Activated CD4-positive, alpha-beta T cell treated with anti-CD3 and anti-CD28 coated beads, Interleukin-2, amount 50 U/mL, for 48 hours (primary cell): Measurements from ENCODE around the gene WLS.
A peak's percentile ranks its signal among the peaks of the same experiment; 100 is the strongest.

Experiments
- DNase-seq, 2 experiments: peaks; one replicate each; pipeline ENCODE4 v3.0.0-alpha.2; 2020

Gene WLS

DNA sequence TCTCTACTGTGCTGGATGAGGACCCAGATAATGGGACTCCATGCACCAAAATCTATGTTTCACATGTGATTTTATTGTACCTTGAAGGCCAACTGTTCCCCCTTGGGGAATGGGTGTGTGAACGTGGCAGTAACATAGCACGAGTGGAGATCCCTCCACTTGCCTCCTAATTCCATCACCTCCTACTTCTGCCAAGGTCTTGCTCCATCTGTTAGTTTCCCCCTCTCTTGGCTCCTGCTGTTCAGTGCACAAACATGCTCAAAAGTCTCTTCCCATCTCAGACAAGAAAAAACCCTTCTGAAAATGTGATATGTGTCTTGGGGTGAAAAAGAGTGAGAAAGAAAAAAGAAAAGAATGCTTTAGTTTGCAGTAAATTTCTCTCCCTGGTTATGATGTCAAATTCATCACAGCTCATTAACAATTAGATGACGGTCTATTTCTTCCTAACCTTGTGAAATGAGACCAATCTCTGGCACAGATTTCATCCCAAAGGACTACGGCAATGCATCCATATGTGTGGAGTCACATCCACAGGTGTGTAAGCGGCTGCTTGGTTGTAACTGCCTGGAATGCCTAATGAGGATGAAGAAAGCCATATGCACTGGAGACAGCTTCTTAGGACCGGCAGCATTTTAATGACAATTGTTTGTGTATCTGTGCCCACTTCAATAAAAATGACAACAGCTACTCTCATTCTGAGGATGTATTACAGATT lies 102.6 kb downstream of the WLS start:
- no peak for DNase-seq

GRCh38 chr1:68128820-68129219 lies 103.5 kb downstream of the WLS start:
- no peak for DNase-seq

DNA sequence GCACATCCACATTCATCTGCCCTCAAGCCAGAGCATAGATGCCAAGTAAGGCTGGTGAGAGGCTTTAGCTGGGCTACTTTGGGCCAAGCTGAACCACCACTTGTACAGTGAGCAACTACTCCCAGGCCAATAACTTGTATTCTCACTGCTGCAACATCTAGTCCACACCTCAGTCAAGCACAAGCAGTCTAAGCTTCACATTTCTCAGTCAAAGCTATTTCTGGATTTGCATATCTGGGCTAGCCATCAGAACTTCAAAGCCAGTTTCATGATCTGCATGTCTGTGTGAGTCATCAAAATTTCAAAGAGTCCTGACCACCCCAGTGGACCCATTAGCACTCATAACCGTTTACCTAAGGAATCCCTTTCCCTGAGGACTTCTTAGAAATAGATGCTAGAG lies 104.2 kb downstream of the WLS start:
- no peak for DNase-seq

DNA sequence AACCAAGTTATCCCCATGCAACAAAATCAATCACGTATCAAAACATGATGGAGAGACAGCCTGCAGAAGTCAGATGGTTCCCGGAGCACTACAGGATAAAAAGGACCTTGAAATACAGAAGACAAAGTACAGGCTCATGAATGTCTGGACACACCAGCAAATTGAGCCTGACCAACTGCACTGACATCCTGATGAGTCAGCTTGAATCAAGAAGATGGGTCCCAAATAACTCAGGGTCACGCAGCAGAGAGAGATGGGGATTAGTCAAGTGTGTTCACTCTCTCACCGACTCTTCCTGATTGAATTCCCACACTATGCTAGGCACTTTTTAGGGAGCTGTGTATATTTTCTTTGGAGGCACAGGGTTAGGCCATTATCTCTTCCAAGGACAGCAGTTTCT lies 110.8 kb downstream of the WLS start:
- no peak for DNase-seq

- DNase-seq, result peak; percentile 13 to 47
Observed at GRCh38 chr1:68120136-68120791, 112.1 kb downstream of the WLS start.

DNA sequence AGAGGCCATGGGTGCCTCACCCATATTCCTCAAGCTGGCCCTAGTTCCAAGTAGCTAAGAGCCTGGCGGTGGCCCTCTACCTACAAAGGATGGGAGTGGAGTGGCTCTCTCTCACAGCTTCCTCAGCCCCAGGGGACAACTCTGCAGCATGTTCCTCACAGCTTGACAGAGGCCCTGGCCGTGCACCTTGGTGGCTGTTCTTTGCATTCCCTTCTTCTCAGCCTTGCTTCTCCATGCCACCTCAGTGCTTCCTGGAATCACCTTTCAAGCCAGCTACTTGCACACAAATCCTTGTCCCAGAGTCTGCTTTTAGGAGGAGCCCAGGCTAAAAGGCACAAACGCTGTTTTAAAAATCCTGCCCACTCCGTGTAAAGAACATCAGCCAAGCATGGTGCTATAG lies 112.9 kb downstream of the WLS start:
- DNase-seq, result no peak

DNA sequence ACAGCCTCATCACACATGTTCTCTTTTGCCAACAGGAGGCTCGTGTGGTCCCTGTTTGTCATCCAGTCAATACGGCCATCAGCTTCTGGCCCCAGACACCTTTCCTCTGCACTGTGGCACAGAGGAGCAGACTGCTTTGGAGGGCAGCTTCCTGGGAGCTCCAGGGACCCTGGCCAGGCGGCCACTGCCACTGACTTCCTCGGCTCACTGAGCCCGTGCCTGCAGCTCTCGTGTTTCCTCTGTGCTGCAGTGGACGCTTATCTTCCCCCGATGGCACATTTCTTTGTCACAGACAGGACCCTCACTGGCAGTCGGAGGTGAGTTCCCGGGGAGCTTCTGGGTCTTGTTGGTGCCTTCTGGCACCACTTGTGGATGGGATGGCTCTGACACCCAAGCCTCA lies 114.9 kb downstream of the WLS start:
- no peak for DNase-seq

DNA sequence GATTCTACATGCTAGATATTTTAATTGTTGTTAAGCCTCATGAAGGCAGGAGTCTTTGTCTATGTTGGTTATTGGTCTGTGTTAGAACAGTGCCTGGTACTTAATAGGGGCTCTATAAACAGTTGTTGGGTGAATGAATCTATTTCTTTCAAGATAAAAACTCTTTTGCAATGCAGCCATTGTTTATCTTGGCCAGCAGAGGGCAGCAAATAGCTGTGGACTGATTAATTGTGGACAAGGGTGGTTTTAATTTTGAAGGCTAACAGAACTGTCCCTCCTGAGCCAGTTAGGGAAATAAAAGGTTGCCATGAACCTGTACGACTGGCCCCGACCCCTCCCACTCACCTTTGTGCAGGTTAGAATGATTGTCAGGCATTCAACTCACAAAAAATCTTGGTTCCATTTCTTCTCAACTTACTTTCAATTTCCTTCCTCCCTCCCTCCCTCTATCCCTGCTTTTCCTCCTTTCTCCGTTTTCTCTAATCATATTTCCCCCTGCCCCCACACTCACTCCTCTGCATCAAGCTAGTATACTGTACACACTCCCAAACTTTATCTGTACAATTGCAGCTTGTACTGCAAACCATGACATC lies 115.6 kb downstream of the WLS start:
- peak; percentile 32 to 45 for DNase-seq

GRCh38 chr1:68115308-68115707 lies 117.0 kb downstream of the WLS start:
- DNase-seq, result no peak

GRCh38 chr1:68113966-68114365 lies 118.4 kb downstream of the WLS start:
- DNase-seq, result no peak

GRCh38 chr1:68112835-68113243 lies 119.5 kb downstream of the WLS start:
- DNase-seq, result no peak

DNA sequence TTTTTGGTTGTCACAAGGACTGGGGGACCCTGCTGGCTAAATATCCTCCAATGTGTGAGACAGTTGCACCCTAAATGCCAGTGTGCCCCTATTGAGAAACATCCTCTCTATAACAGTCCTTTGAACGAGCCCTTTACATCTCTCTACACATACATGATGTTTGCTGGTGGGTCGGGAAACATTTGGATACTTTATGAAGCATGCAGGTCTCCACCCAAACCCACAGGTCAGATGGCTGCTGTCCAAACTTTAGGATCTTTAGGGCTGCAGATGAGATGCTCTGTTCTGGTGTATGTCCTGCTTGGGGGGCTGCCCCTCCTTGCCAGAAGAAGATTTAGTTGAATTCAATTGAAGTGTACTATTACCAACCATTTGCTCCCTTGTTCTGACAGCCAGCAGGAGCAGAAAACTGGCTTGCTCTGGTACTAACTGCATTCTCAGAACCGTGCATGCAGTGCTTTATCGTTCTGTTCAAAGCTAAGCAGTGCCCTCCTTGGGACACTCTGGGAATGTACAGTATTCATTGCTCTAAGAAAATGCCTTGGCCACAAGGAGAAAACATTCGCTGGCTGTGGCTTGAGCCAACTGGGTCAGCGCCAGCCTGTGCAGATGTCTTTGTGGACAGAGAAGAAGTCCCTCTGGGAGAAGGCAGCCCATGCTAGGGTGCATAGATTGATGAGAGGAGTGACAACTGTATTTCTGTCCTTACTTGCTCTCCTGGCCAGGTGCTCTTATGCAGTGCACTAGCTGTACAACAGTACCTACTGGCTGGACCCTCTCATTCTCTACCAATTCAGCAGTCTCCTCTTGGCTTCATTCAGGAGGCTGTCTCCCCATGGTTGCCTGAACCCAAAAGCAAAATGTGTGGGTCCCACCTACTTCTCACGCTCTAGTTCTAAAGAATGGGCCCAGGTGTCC lies 120.5 kb downstream of the WLS start:
- no peak for DNase-seq

- no peak for DNase-seq
Observed at GRCh38 chr1:68107771-68108170, 124.6 kb downstream of the WLS start.

DNA sequence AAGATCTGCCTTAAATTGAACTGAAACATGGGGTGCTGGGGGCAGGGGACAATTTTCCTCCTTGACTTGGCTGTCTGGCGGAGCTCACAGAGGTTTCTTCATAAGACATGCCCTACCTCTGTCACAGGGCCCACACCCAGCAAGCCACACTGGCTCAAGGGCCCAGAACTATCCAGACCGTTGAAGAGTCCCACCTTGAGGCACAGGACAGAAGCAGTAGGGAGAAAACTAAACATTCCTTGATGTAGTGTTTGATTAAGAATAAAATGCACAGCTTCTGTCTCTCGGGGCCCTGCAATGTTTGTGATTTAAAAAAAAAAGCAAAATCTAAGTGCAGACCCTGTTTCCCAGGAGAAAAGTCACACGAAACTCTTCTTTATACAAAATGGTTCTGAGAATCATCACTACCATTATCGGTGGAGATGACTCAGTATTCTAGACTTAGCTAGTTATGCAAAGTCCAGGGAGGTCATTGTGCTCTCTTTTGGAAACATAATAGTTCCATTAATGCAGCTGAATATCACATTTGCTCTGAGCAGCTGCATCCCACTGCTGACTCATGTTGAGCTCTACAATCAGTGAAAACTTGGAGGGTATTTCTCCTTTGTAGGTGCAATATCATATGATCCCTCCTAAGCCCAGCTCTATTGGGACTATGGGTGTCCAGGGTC lies 128.3 kb downstream of the WLS start:
- no peak for DNase-seq

- no peak for DNase-seq
Observed at GRCh38 chr1:68103011-68103545, 129.2 kb downstream of the WLS start.

- no peak for DNase-seq
Observed at GRCh38 chr1:68101829-68102228, 130.5 kb downstream of the WLS start.

GRCh38 chr1:68100571-68100970 lies 131.8 kb downstream of the WLS start:
- no peak for DNase-seq

DNA sequence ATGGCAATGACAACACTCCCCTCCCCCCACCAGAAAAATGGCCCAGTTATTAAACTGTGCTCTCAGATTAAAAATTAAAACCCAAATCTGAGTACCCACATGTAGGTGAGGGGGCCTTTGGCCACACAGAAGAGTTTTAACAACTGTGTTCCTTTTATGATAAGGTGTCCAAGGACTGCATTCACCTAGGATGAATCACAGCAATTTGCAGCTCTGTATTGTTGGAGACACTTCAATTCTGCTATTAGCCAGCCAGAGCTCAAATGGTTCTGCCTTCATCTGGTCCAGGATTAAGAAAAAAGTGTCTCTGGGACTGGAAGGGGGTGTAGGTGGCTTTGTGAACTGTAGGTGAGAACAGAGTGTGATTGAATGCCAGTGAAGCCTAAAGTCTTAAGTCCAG lies 138.6 kb downstream of the WLS start:
- no peak for DNase-seq

DNA sequence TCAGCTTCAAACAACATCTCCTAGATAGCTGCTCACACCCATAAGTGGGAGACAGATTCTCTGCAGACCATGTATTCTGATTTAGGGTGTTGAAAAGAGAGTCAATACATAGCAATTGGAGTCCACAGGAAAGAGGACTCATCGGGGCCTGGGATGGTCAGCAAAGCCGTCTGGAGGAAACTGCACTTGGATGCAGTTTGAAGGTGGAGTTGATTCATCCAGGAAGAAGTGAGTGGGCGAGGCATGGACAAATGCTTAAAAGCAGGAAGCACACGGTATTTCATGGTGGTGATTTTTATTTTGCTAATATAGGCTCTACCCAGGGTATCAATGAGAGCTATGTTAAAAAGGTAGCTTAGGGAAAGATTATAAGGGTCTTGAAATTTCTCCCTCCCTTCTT lies 145.1 kb downstream of the WLS start:
- DNase-seq, result no peak

GRCh38 chr1:68085752-68086151 lies 146.6 kb downstream of the WLS start:
- DNase-seq, result no peak

GRCh38 chr1:68083686-68084085 lies 148.6 kb downstream of the WLS start:
- no peak for DNase-seq

DNA sequence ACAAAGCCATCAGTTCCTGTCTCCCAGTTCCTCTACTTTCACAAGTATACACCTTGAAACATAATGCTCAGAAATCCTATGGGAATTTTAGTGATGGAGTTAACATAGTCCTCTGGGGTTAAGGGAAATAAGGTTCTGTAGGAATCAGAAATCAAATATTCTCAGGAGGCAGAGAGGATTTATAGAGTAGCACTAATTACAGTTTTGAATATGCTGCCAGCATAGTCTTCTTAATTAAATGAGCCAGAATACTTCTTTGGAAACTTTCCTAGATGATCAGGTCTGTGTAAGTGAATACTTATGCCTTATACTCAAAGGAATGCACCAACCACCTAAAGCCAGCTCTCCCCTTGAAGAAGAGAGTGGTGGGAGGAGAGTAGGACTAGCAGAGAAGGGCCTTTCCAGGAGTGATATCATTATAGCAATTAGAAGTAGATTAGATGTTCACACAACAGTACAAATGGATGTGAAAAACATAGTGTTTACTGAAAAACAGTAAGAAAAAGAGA lies 150.5 kb downstream of the WLS start:
- DNase-seq, result no peak
